ENCODE results near the gene AKAP9.
"Not testable (repeated sequence)": the region's sequence is repeated elsewhere in the genome, so short reads cannot be mapped to it uniquely, and the experiment has no call there.

The AKAP9 gene

GRCh38 chr7:92010215-92010614 lies 69.6 kb downstream of the AKAP9 start:
- DNase-seq = no peak
- TF ChIP-seq POLR2A (IDR thresholded peaks at IDR 0.05; ENCODE audit: low read length) (no peak), GATA1 (IDR thresholded peaks at IDR 0.05; ENCODE audit: low read depth, low read length) (no peak)

- TF ChIP-seq GATA1 (IDR thresholded peaks at IDR 0.05; ENCODE audit: low read depth, low read length) (no peak), POLR2A (IDR thresholded peaks at IDR 0.05; ENCODE audit: low read length) (no peak)
- DNase-seq = no peak
Measured at GRCh38 chr7:92013611-92014010, 72.9 kb downstream of the AKAP9 start.

- TF ChIP-seq POLR2A (IDR thresholded peaks at IDR 0.05; ENCODE audit: low read length) (no peak), GATA1 (IDR thresholded peaks at IDR 0.05; ENCODE audit: low read depth, low read length) (no peak)
- DNase-seq = no peak
Measured at GRCh38 chr7:92020636-92021035, 80.0 kb downstream of the AKAP9 start.

GRCh38 chr7:92025260-92025659 lies 84.6 kb downstream of the AKAP9 start:
- no peak for TF ChIP-seq POLR2A (IDR thresholded peaks at IDR 0.05; ENCODE audit: low read length)
- TF ChIP-seq GATA1 (IDR thresholded peaks at IDR 0.05; ENCODE audit: low read depth, low read length) = no peak
- DNase-seq = no peak

- DNase-seq = not testable (repeated sequence)
Measured at GRCh38 chr7:92026635-92027034, 86.0 kb downstream of the AKAP9 start.

- not testable (repeated sequence) for DNase-seq
Measured at GRCh38 chr7:92027128-92027527, 86.5 kb downstream of the AKAP9 start.

- TF ChIP-seq POLR2A (IDR thresholded peaks at IDR 0.05; ENCODE audit: low read length) = no peak
- TF ChIP-seq GATA1 (IDR thresholded peaks at IDR 0.05; ENCODE audit: low read depth, low read length) = no peak
Measured at GRCh38 chr7:92028226-92028625, 87.6 kb downstream of the AKAP9 start.

GRCh38 chr7:92028686-92029085 lies 88.0 kb downstream of the AKAP9 start:
- TF ChIP-seq GATA1 (IDR thresholded peaks at IDR 0.05; ENCODE audit: low read depth, low read length) (no peak), POLR2A (IDR thresholded peaks at IDR 0.05; ENCODE audit: low read length) (no peak)
- no peak for DNase-seq

More at GRCh38 chr7:92028226-92028625, 87.6 kb downstream of the AKAP9 start:
- no peak for DNase-seq

- no peak for DNase-seq
- TF ChIP-seq GATA1 (IDR thresholded peaks at IDR 0.05; ENCODE audit: low read depth, low read length) (no peak), POLR2A (IDR thresholded peaks at IDR 0.05; ENCODE audit: low read length) (no peak)
Measured at GRCh38 chr7:92034116-92034515, 93.5 kb downstream of the AKAP9 start.

- no peak for DNase-seq
- TF ChIP-seq POLR2A (IDR thresholded peaks at IDR 0.05; ENCODE audit: low read length) (no peak), GATA1 (IDR thresholded peaks at IDR 0.05; ENCODE audit: low read depth, low read length) (no peak)
Measured at GRCh38 chr7:92035576-92035975, 94.9 kb downstream of the AKAP9 start.

- TF ChIP-seq POLR2A (IDR thresholded peaks at IDR 0.05; ENCODE audit: low read length) = no peak
- no peak for TF ChIP-seq GATA1 (IDR thresholded peaks at IDR 0.05; ENCODE audit: low read depth, low read length)
- no peak for DNase-seq
Measured at GRCh38 chr7:92039900-92040299, 99.2 kb downstream of the AKAP9 start.

GRCh38 chr7:92042056-92042737 lies 101.5 kb downstream of the AKAP9 start:
- TF ChIP-seq POLR2A (IDR thresholded peaks at IDR 0.05; ENCODE audit: low read length) (no peak), GATA1 (IDR thresholded peaks at IDR 0.05; ENCODE audit: low read depth, low read length) (no peak)
- DNase-seq = no peak

GRCh38 chr7:92043098-92043497 lies 102.4 kb downstream of the AKAP9 start:
- DNase-seq = no peak
- no peak for TF ChIP-seq POLR2A (IDR thresholded peaks at IDR 0.05; ENCODE audit: low read length)
- TF ChIP-seq GATA1 (IDR thresholded peaks at IDR 0.05; ENCODE audit: low read depth, low read length) = no peak

- peak; percentile 5 to 21 for DNase-seq
- TF ChIP-seq GATA1 (IDR thresholded peaks at IDR 0.05; ENCODE audit: low read depth, low read length) = no peak
- no peak for TF ChIP-seq POLR2A (IDR thresholded peaks at IDR 0.05; ENCODE audit: low read length)
Measured at GRCh38 chr7:92043637-92044036, 103.0 kb downstream of the AKAP9 start.

GRCh38 chr7:92044148-92044547 lies 103.5 kb downstream of the AKAP9 start:
- DNase-seq = no peak
- TF ChIP-seq GATA1 (IDR thresholded peaks at IDR 0.05; ENCODE audit: low read depth, low read length) (no peak), POLR2A (IDR thresholded peaks at IDR 0.05; ENCODE audit: low read length) (no peak)

- DNase-seq = no peak
- TF ChIP-seq GATA1 (IDR thresholded peaks at IDR 0.05; ENCODE audit: low read depth, low read length) (no peak), POLR2A (IDR thresholded peaks at IDR 0.05; ENCODE audit: low read length) (no peak)
Measured at GRCh38 chr7:92044940-92045339, 104.3 kb downstream of the AKAP9 start.

Data from erythroblast (primary cell).